Measurements from ENCODE around the gene FAM76A.
"Not testable (repeated sequence)": the region's sequence is repeated elsewhere in the genome, so short reads cannot be mapped to it uniquely, and the experiment has no call there.

FAM76A gene

DNA sequence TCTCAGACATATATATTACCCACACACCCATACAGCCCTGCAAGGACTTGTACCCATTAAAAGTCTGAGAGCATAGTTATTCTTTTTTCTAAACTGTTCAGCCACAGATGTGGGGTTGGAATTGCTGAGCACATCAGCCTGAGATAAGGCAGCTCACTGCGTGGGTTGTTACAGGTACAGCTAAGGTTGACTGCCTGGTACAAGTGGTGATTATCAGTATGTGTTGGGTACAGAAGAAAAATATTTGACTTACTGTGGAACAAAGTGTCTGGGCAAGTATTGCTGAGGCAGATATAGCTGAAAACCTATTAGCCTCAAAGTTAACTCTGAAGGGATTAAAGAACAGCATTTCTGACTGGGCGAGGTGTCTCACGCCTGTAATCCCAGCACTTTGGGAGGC, 52.3 kb downstream of the FAM76A start:
- no peak for DNase-seq (ENCODE audit: low spot score)

DNA sequence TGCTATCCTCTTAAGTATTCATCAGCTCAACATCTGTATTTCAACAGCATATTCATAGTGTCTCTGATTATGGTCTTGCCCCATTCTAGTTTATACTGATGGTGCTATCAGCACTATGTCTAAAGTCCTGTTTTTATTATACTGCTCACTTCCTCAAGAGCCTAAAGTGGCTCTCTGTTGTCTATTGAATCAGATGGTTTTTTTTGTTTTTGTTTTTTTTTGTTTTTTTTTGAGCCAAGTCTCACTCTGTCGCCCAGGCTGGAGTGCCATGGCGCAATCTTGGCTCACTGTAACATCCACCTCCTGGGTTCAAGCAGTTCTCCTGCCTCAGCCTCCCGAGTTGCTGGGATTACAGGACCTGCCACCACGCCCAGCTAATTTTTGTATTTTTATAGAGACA, 53.4 kb downstream of the FAM76A start:
- DNase-seq (ENCODE audit: low spot score): no peak

DNA sequence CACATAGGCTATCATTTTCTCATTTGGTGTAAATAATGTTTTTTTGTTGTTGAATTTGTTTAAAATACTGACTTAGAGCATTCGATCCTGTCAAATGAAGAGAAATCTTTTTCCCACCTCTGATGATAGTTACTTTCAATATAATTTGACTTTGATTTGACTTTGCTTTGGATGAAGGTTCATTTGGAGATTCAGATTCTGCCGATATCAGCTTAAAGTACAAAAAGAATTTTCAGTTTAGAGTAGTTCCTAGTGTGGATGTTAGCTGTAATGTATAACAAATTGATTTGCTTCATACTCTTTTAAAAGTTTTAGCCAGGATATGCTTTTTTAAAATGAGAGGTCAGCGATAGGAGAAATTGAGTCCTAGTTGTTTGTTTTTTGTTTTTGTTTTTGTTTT, 57.2 kb downstream of the FAM76A start:
- DNase-seq (ENCODE audit: low spot score): no peak

- DNase-seq (ENCODE audit: low spot score): no peak
Measured at GRCh38 chr1:27784700-27785099, 58.9 kb downstream of the FAM76A start.

DNA sequence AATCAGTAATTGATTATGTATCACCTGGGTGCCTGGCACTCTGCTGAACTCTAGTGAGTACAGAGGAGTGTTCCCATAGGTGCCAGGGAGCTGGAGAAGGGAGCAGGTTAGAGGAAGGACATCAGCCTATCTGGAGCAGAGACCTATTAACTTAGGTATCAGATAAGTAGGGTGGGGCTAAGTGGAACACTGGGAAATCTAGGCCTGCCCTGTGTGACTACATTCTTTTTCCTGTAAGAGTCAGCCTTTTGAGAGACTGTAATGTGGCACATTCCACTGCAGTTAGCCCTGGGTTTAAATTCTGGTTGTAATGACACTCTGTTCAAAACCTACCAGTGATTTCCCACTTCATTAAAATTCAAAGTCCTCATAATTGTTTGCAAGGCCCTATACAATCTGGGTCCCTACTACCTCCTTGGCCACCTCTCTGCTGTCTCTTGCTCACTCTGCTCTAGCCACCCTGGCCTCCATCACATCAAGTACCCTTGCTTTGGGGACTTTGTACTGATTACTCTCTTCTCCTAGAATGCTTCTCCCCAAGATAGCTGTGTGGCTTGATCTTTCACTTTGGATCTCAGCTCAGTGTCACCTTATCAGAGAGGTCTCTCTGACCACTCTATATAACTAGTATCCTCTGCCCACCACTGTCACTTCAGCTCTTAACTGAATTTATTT, 60.2 kb downstream of the FAM76A start:
- DNase-seq (ENCODE audit: low spot score): no peak

DNA sequence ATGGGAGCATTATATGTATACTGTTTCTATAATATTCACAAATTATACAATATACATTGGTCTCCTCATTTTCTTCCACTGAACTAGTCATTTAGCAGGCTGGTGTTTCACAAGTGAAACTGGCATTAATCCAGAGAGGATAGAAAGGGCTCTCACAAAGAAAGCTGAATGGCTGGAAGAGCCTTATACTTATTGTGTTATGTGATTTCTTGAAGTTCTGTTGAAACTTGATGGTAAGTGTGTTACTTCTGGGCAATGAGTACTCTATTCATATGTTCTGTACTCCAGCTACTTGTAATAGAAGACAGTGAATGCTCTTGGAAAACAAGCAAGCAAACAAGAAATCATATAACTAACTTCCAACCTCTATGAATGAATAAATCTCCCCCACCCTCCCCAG, 62.1 kb downstream of the FAM76A start:
- no peak for DNase-seq (ENCODE audit: low spot score)

DNA sequence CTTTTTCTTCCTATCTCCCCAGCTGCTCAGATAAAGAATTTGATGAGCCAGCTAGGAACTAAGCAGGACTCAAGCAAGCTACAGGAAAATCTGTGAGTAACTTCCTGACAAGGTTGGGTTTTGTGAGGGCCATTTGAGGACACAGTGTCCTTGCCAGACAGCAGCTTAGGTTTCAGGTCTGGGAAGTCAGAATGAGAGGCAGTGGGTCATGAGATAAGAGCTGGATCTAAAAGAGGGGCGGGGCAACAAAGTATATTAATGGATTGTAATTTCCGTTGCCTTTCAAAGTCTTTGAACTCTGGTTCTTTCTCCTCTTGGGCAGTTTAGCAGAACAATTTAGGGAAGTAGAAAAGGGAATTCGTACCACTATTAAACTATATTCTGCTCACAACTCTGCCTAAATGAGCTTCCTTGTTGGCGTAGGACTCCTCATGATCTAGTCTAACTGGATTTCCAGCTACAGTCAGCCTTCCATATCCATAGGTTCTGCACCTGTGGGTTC, 63.8 kb downstream of the FAM76A start:
- no peak for DNase-seq (ENCODE audit: low spot score)

- DNase-seq (ENCODE audit: low spot score): not testable (repeated sequence)
Measured at GRCh38 chr1:27790270-27790669, 64.5 kb downstream of the FAM76A start.

DNA sequence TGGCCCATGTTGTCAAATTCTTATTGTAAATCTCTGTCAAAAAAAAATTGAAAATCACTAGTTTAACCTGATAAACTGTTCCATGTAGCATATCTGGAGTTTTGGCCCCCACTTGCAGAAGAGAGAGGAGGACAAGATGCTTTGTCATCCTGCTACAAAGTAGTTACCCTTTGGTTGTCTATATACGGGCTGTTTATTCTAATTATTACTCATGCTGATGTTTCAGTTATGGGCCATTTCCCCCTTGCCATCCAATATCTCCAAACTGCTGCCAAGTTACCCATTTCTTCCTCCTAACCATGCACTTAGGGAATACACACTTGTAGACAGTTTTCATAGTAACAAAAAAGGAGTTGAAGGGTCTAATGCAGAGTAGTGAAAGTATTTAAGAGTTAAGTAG, 69.8 kb downstream of the FAM76A start:
- DNase-seq (ENCODE audit: low spot score): no peak

- peak; percentile 2 for DNase-seq (ENCODE audit: low spot score)
Measured at GRCh38 chr1:27804791-27805190, 79.0 kb downstream of the FAM76A start.

DNA sequence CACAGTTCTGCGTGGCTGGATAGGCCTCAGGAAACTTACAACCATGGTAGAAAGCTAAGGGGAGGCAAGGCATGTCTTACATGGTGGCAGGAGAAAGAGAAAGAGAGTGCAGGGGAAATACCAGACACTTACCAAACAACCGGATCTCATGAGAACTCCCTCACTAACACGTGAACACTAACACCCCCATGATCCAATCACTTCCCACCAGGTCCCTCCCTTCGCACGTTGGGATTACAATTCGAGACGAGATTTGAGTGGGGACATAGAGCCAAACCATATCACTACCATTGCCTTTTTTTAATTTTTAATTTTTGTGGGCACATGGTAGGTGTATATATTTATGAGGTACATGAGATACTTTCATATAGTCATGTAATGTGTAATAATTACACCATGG, 81.0 kb downstream of the FAM76A start:
- no peak for DNase-seq (ENCODE audit: low spot score)

DNA sequence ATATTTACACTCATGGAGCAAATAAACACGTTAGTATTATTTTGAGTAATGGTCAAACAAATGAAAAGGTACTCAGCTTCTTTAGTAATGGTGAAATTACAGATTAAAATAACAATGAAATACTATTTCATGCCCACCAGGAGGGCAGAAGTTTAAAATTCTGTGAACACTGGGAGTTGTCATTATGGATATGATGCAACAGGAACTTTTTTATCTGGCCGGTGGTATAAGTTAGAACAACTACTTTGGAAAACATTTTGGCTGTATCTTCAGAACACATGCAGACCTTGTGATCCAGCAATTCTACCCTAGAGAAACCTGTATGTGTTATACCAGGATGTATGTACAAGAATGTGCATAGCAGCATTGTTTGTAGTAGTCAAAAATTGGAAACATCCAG, 81.6 kb downstream of the FAM76A start:
- no peak for DNase-seq (ENCODE audit: low spot score)

DNA sequence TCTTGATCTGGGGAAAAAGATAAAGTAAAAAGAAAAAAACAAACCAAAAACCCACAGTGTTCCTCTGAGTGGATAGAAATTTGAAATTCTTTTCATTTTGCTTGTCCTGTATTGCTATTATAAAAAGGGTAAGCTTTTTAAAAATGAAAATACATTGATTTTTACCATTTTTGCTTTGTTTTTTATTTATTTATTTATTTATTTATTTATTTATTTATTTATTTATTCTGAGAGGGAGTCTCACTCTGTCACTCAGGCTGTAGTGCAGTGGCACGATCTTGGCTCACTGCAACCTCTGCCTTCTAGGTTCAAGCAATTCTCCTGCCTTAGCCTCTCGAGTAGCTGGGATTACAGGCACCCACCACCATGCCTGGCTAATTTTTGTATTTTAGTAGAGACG, 82.4 kb downstream of the FAM76A start:
- DNase-seq (ENCODE audit: low spot score): not testable (repeated sequence)

DNA sequence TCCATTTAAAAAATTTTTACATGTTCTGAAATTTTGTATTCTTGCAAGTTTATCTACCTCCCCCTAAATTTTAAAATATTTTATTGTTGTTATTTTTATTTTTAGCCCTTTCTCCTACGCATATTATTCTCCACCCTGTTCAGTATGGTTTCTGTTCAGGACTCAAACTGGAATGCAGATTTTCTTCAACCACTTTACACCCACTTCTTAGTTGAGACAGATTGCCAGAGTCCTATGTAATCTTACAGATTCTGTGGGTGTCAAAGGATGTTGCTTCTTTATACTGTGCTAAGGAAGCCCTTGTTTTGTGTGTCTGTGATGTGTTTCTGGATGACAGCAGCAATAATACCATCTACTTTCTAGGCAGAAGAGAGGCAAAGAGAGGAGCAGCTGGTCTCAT, 84.1 kb downstream of the FAM76A start:
- no peak for DNase-seq (ENCODE audit: low spot score)

GRCh38 chr1:27811741-27812500, 86.2 kb downstream of the FAM76A start:
- no peak for DNase-seq (ENCODE audit: low spot score)

Data from CD4-positive, alpha-beta T cell treated with Interleukin-15 for 4 hours (primary cell).